ENCODE results near the gene ARMC12.

GRCh38 chr6:35694462-35694861 lies 42.4 kb upstream of the ARMC12 start:
- TF ChIP-seq CTCF (IDR thresholded peaks at IDR 0.05; ENCODE audit: low read length), result no peak
- TF ChIP-seq EZH2 (IDR thresholded peaks at IDR 0.05; ENCODE audit: borderline replicate concordance, low read length), result no peak
